SU-DHL-6 (cell line): ENCODE measurements around the gene PRPS1.

Source experiments
- CTCF ChIP-seq: fragments of 200-600 bp; sonication (generic); IDR thresholded peaks from one replicate; pipeline ENCODE4 v1.5.1; 2017; ENCODE audit warnings: antibody characterized with exemption, mild to moderate bottlenecking, low read length, moderate library complexity; ENCODE audit not compliant: insufficient read depth, poor library complexity, severe bottlenecking
- EZH2phosphoT487 ChIP-seq: fragments of 200-600 bp; sonication (generic), shearing (Covaris generic); conservative IDR thresholded peaks from 2 replicates; pipeline ENCODE4 v1.6.1; 2018; ENCODE audit warnings: mild to moderate bottlenecking, antibody characterized with exemption, low read length, moderate library complexity, mixed read lengths

- TF ChIP-seq CTCF (peak; percentile 78), EZH2phosphoT487 (no peak)
Observed at GRCh38 chrX:107654872-107655761, 26.8 kb downstream of the PRPS1 start.
